Type B pancreatic cell (in vitro differentiated cells): ENCODE results near the gene PMEPA1. TPM values are rescaled to one million over a fixed set of nuclear protein-coding genes. Genes with fewer than 3 reads are reported as not detected.

Source experiments
- DNase-seq: peaks from one replicate; pipeline ENCODE4 v3.0.0; 2021; ENCODE audit warnings: mixed read lengths; ENCODE audit not compliant: unreplicated experiment; ENCODE audit errors: extremely low spot score
- H3K27ac Mint-ChIP-seq: 2 replicates; pipeline ENCODE4 v1.8.0; 2021; ENCODE audit warnings: mild to moderate bottlenecking, mixed read lengths
- H3K27me3 Mint-ChIP-seq: 2 replicates; pipeline ENCODE4 v1.8.0; 2021; ENCODE audit warnings: mixed read lengths
- H3K36me3 Mint-ChIP-seq: 2 replicates; pipeline ENCODE4 v1.8.0; 2021; ENCODE audit warnings: mixed read lengths
- H3K4me1 Mint-ChIP-seq: one replicate; pipeline ENCODE4 v1.8.0; 2021; ENCODE audit warnings: mixed read lengths; ENCODE audit not compliant: unreplicated experiment
- H3K4me3 Mint-ChIP-seq: 2 replicates; pipeline ENCODE4 v1.8.0; 2021; ENCODE audit warnings: mild to moderate bottlenecking, mixed read lengths
- H3K9me3 Mint-ChIP-seq: 2 replicates; pipeline ENCODE4 v1.8.0; 2021; ENCODE audit warnings: mixed read lengths
- total RNA-seq: library from RNA; stranded (reverse); gene quantifications from 2 replicates; pipeline ENCODE4 v1.2.1, GENCODE V29; 2021; ENCODE audit warnings: low replicate concordance
- TF ChIP-seq, protein P1 (sequence below): fragments of 200-600 bp; sonication (generic); conservative IDR thresholded peaks from 2 replicates; pipeline ENCODE4 v1.5.0; 2021; ENCODE audit warnings: antibody characterized with exemption, mild to moderate bottlenecking

The PMEPA1 gene
- total RNA-seq, 1 donor from 2014 or later: 8.8 TPM

DNA sequence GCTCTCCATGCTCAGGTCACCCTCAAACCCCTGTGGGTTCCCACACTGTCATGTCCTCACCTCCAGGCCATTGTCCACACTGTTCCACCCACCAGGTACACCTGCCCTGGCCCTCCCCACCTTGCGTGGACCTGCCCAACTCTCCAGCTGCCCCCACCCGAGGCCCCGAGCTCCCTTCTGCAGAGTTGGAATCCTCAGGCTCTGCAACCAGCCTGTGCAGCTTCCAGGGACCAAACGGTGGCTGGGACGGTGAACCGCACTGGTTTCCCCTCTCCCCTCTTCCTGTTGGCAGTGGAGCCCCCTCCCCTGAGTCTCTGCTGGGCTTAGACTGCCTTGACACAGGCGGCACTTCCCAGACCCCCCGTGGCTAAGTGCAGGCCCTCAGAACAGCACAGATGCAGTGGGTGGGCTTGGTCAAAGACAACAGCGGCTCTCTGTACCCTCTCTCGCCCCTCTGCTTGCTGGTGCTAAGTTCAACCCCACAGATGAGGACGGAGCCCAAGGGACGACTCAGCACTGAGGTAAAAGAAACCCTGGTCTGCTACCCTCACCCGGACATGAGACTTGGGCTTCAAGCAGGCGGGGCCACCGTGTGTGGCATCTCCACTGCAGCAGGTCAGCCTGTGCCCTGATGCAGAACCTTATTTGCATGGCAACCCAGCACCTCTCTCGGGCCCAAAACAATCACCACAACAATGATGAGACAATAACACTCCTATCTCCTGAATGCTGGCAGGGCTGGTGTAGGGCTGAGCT lies 100.6 kb downstream of the PMEPA1 start:
- Mint-ChIP-seq H3K9me3 (no peaks in the 10 kb centered on the region), H3K4me3 (no peak overlapping the region), H3K36me3 (no peaks in the 10 kb centered on the region), H3K27ac (no peak overlapping the region), H3K27me3 (peaks cover 33% of the 10 kb centered on the region), H3K4me1 (no peaks in the 10 kb centered on the region)
- no peak for DNase-seq
- TF ChIP-seq, protein P1, sequence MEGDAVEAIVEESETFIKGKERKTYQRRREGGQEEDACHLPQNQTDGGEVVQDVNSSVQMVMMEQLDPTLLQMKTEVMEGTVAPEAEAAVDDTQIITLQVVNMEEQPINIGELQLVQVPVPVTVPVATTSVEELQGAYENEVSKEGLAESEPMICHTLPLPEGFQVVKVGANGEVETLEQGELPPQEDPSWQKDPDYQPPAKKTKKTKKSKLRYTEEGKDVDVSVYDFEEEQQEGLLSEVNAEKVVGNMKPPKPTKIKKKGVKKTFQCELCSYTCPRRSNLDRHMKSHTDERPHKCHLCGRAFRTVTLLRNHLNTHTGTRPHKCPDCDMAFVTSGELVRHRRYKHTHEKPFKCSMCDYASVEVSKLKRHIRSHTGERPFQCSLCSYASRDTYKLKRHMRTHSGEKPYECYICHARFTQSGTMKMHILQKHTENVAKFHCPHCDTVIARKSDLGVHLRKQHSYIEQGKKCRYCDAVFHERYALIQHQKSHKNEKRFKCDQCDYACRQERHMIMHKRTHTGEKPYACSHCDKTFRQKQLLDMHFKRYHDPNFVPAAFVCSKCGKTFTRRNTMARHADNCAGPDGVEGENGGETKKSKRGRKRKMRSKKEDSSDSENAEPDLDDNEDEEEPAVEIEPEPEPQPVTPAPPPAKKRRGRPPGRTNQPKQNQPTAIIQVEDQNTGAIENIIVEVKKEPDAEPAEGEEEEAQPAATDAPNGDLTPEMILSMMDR: no peak

DNA sequence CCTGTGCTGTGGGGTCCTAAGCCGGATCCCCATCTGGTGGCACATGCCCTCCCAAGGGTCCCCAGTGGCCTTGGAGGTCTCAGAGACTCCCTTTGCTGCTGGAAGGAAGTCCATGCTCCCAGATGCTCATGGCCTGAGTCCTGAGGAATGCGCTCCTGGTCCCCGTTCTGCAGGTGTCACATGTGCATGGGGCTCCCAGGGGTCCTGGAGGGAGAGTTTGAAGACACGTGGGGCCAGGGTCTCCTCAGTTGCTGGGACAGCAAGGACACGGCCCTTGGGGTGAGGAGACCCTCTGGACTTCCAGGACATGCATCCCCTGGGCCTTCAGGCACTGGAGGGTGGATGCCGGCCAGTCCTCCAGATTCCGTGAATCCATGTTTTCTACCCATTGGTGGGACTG lies 101.3 kb downstream of the PMEPA1 start:
- Mint-ChIP-seq H3K27me3 (peaks cover 33% of the 10 kb centered on the region), H3K4me1 (no peaks in the 10 kb centered on the region), H3K36me3 (no peaks in the 10 kb centered on the region), H3K27ac (no peak overlapping the region), H3K4me3 (no peak overlapping the region), H3K9me3 (no peaks in the 10 kb centered on the region)
- no peak for DNase-seq
- TF ChIP-seq, protein P1: no peak

DNA sequence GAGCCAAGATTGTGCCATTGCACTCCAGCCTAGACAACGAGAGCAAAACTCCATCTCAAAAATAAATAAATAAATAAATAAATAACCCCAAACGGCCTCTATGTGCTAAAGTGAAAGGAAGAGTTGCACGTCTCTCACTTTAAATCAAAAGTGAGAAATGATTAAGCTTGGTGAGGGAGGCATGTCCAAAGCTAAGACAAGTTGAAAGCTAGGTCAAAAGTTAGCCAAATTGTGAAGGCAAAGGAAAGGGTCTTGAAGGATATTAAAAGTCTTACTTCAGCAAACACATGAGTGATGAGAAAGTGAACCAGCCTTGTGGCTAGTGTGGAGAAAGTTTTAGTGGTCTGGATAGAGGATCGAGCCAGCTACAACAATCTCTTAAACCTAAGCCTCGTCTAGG lies 103.9 kb downstream of the PMEPA1 start:
- H3K4me1 Mint-ChIP-seq: no peaks in the 10 kb centered on the region
- no peak overlapping the region for H3K27ac Mint-ChIP-seq
- no peak overlapping the region for H3K4me3 Mint-ChIP-seq
- TF ChIP-seq, protein P1: no peak
- peaks cover 4% of the 10 kb centered on the region for H3K9me3 Mint-ChIP-seq
- H3K27me3 Mint-ChIP-seq: peaks cover 30% of the 10 kb centered on the region
- H3K36me3 Mint-ChIP-seq: no peaks in the 10 kb centered on the region
- no peak for DNase-seq

DNA sequence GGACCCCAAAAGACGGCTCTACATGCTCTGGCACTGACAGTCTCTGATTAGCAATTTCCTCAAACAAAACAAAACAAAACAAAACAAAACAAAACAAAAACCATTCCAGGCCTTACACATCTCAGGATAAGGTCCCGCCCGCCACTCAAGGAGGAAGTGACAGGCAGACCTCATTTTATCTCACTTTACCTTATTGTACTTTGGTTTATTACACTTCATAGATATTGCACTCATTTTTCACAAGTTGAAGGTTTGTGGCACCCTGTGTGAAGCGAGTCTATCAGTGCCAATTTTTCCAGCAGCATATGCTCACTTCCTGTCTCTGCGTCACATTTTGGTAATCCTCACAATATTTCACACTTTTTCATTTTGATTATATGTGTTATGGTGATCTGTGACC lies 104.8 kb downstream of the PMEPA1 start:
- H3K27me3 Mint-ChIP-seq: peaks cover 25% of the 10 kb centered on the region
- peaks cover 6% of the 10 kb centered on the region for H3K4me1 Mint-ChIP-seq
- no peaks in the 10 kb centered on the region for H3K36me3 Mint-ChIP-seq
- H3K27ac Mint-ChIP-seq: no peak overlapping the region
- H3K4me3 Mint-ChIP-seq: no peak overlapping the region
- TF ChIP-seq, protein P1: no peak
- DNase-seq: no peak
- H3K9me3 Mint-ChIP-seq: peaks cover 4% of the 10 kb centered on the region

DNA sequence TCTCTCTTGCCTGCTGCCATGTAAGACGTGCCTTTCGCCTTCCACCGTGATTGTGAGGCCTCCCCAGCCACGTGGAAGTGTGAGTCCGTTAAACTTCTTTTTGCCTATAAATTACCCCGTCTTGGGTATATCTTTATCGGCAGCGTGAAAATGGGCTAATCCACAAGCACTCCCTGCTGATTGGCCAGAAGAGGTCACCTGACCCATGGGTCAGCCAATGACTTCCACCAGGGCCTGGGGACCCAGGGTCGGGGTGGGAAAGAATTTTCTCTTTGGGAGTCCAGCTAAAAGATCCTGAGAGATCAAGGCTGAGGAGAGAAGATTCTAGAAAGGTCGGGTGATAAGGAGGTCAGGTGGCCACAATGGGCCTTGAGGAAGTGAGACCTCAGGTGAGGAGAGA lies 106.7 kb downstream of the PMEPA1 start:
- Mint-ChIP-seq H3K9me3 (peaks cover 4% of the 10 kb centered on the region), H3K4me3 (no peak overlapping the region), H3K27ac (no peak overlapping the region), H3K36me3 (no peaks in the 10 kb centered on the region), H3K4me1 (peaks cover 17% of the 10 kb centered on the region), H3K27me3 (peaks cover 22% of the 10 kb centered on the region)
- TF ChIP-seq, protein P1: no peak
- no peak for DNase-seq
